Dendritic cell treated with granulocyte-macrophage colony-stimulating factor and Interleukin-4, amounts not matched to agents 40 ng/mL and 50 ng/mL, for 4 days (primary cell): ENCODE measurements around the gene ADORA1.

Source experiments
- H3K27ac Mint-ChIP-seq: one replicate; pipeline ENCODE4 v1.8.0; 2022; ENCODE audit warnings: mild to moderate bottlenecking, mixed read lengths
- H3K27me3 Mint-ChIP-seq: one replicate; pipeline ENCODE4 v1.8.0; 2022; ENCODE audit warnings: mild to moderate bottlenecking, mixed read lengths
- H3K36me3 Mint-ChIP-seq: one replicate; pipeline ENCODE4 v1.8.0; 2022; ENCODE audit warnings: low read depth, mixed read lengths
- H3K4me1 Mint-ChIP-seq: one replicate; pipeline ENCODE4 v1.8.0; 2022; ENCODE audit warnings: low read depth, mixed read lengths
- H3K4me3 Mint-ChIP-seq: one replicate; pipeline ENCODE4 v1.8.0; 2022; ENCODE audit warnings: mild to moderate bottlenecking, moderate library complexity, mixed read lengths
- H3K9me3 Mint-ChIP-seq: one replicate; pipeline ENCODE4 v1.8.0; 2022; ENCODE audit warnings: mixed read lengths
- intact Hi-C: fragments of 100-400 bp; cut with micrococcal nuclease; formaldehyde crosslinking; loops from one replicate; pipeline ENCODE4 v1.15.0; 2022

The ADORA1 gene

GRCh38 chr1:203208181-203208580 is 80.7 kb downstream of the ADORA1 start:
- H3K27me3 Mint-ChIP-seq, result peaks cover 4% of the 10 kb centered on the region
- peaks cover 6% of the 10 kb centered on the region for H3K4me1 Mint-ChIP-seq
- no peaks in the 10 kb centered on the region for H3K36me3 Mint-ChIP-seq
- no peak overlapping the region for H3K4me3 Mint-ChIP-seq
- intact Hi-C loops, result no loop called here
- no peak overlapping the region for H3K27ac Mint-ChIP-seq
- H3K9me3 Mint-ChIP-seq, result no peaks in the 10 kb centered on the region

- no peak overlapping the region for H3K27ac Mint-ChIP-seq
- intact Hi-C loops, result no loop called here
- H3K4me1 Mint-ChIP-seq, result peaks cover 9% of the 10 kb centered on the region
- peaks cover 13% of the 10 kb centered on the region for H3K27me3 Mint-ChIP-seq
- H3K36me3 Mint-ChIP-seq, result no peaks in the 10 kb centered on the region
- no peaks in the 10 kb centered on the region for H3K9me3 Mint-ChIP-seq
- no peak overlapping the region for H3K4me3 Mint-ChIP-seq
Measured at GRCh38 chr1:203210350-203210749, 82.8 kb downstream of the ADORA1 start.

GRCh38 chr1:203210988-203211387 is 83.5 kb downstream of the ADORA1 start:
- no peak overlapping the region for H3K27ac Mint-ChIP-seq
- H3K4me3 Mint-ChIP-seq, result no peak overlapping the region
- peaks cover 13% of the 10 kb centered on the region for H3K27me3 Mint-ChIP-seq
- intact Hi-C loops, result no loop called here
- H3K36me3 Mint-ChIP-seq, result no peaks in the 10 kb centered on the region
- no peaks in the 10 kb centered on the region for H3K9me3 Mint-ChIP-seq
- peaks cover 16% of the 10 kb centered on the region for H3K4me1 Mint-ChIP-seq

GRCh38 chr1:203211812-203212211 is 84.3 kb downstream of the ADORA1 start:
- Mint-ChIP-seq H3K27me3 (peaks cover 18% of the 10 kb centered on the region), H3K36me3 (no peaks in the 10 kb centered on the region), H3K4me3 (no peak overlapping the region), H3K27ac (no peak overlapping the region), H3K4me1 (peaks cover 24% of the 10 kb centered on the region), H3K9me3 (no peaks in the 10 kb centered on the region)
- intact Hi-C loops, result no loop called here

GRCh38 chr1:203213126-203213525 is 85.6 kb downstream of the ADORA1 start:
- Mint-ChIP-seq H3K9me3 (no peaks in the 10 kb centered on the region), H3K36me3 (no peaks in the 10 kb centered on the region), H3K27me3 (peaks cover 28% of the 10 kb centered on the region), H3K4me3 (no peak overlapping the region), H3K4me1 (peaks cover 35% of the 10 kb centered on the region), H3K27ac (no peak overlapping the region)
- intact Hi-C loops, result no loop called here

- Mint-ChIP-seq H3K4me3 (no peak overlapping the region), H3K9me3 (no peaks in the 10 kb centered on the region), H3K36me3 (no peaks in the 10 kb centered on the region), H3K27me3 (peaks cover 39% of the 10 kb centered on the region), H3K27ac (peak overlapping the region; percentile 51), H3K4me1 (peaks cover 35% of the 10 kb centered on the region)
- intact Hi-C loops, result loop anchor here (2.0 kb wide), 1 partner anchor 42 kb away; no protein-coding TSS in a partner anchor
Measured at GRCh38 chr1:203214871-203215270, 87.3 kb downstream of the ADORA1 start.

- Mint-ChIP-seq H3K9me3 (no peaks in the 10 kb centered on the region), H3K4me1 (peaks cover 35% of the 10 kb centered on the region), H3K36me3 (no peaks in the 10 kb centered on the region), H3K4me3 (no peak overlapping the region), H3K27ac (no peak overlapping the region), H3K27me3 (peaks cover 40% of the 10 kb centered on the region)
- intact Hi-C loops, result loop anchor here (2.0 kb wide), 1 partner anchor 43 kb away; no protein-coding TSS in a partner anchor
Measured at GRCh38 chr1:203215573-203215972, 88.0 kb downstream of the ADORA1 start.

- Mint-ChIP-seq H3K4me3 (no peak overlapping the region), H3K36me3 (no peaks in the 10 kb centered on the region), H3K9me3 (no peaks in the 10 kb centered on the region), H3K27ac (no peak overlapping the region), H3K27me3 (peaks cover 40% of the 10 kb centered on the region), H3K4me1 (peaks cover 35% of the 10 kb centered on the region)
- intact Hi-C loops, result loop anchor here (1.0 to 2.0 kb wide), 3 partner anchors 98 to 186 kb away; no protein-coding TSS in a partner anchor
Measured at GRCh38 chr1:203216274-203217138, 89.0 kb downstream of the ADORA1 start.
